IMR-90 (cell line): ENCODE data around the gene TDRD7.

Experiments used
- MAZ ChIP-seq: IDR thresholded peaks from 2 replicates; pipeline ENCODE4 v1.6.1; 2012; ENCODE audit warnings: low read depth, mild to moderate bottlenecking, low read length, improper control_type of control experiment, moderate library complexity, borderline replicate concordance
- NFE2L2 ChIP-seq: fragments of 150-350 bp; IDR thresholded peaks from 2 replicates; pipeline ENCODE4 v1.6.1; 2016; ENCODE audit warnings: low read depth, mild to moderate bottlenecking, low read length
- RAD21 ChIP-seq: IDR thresholded peaks from 2 replicates; pipeline ENCODE4 v1.6.1; 2012; ENCODE audit warnings: low read length, improper control_type of control experiment
- SMC3 ChIP-seq: fragments of 150-350 bp; IDR thresholded peaks from 2 replicates; pipeline ENCODE4 v1.6.1; 2016; ENCODE audit warnings: low read depth, mild to moderate bottlenecking, antibody characterized with exemption, low read length, moderate library complexity
- TF ChIP-seq, protein P1 (sequence below): conservative IDR thresholded peaks from 2 replicates; pipeline ENCODE4 v1.5.1; 2012; ENCODE audit warnings: mild to moderate bottlenecking, low read depth, low read length, improper control_type of control experiment
- TF ChIP-seq, protein P2 (sequence below): fragments of 150-350 bp; IDR thresholded peaks from 2 replicates; pipeline ENCODE4 v1.6.1; 2017; ENCODE audit warnings: mild to moderate bottlenecking, antibody characterized with exemption, low read length, low read depth

DNA sequence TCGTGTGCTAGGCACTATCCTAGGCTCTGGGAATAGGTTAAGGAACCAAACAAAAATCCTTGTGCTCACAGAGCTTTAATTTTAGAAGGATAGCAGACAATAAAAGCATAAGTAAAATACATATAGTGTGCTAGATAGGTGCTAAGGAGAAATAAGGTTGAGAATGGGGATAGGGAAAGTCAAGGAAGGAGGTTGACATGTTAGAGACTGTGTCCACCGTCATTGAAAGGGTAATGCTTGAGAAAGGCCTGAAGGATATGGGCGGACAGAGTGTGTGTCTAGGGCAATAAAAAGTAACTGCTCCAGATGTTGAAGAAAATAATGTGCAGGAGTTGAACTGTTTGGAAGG is 482 bp upstream of the TDRD7 start:
- no peak for TF ChIP-seq SMC3
- no peak for TF ChIP-seq NFE2L2
- TF ChIP-seq, protein P1, sequence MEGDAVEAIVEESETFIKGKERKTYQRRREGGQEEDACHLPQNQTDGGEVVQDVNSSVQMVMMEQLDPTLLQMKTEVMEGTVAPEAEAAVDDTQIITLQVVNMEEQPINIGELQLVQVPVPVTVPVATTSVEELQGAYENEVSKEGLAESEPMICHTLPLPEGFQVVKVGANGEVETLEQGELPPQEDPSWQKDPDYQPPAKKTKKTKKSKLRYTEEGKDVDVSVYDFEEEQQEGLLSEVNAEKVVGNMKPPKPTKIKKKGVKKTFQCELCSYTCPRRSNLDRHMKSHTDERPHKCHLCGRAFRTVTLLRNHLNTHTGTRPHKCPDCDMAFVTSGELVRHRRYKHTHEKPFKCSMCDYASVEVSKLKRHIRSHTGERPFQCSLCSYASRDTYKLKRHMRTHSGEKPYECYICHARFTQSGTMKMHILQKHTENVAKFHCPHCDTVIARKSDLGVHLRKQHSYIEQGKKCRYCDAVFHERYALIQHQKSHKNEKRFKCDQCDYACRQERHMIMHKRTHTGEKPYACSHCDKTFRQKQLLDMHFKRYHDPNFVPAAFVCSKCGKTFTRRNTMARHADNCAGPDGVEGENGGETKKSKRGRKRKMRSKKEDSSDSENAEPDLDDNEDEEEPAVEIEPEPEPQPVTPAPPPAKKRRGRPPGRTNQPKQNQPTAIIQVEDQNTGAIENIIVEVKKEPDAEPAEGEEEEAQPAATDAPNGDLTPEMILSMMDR = no peak
- no peak for TF ChIP-seq RAD21
- TF ChIP-seq, protein P2, sequence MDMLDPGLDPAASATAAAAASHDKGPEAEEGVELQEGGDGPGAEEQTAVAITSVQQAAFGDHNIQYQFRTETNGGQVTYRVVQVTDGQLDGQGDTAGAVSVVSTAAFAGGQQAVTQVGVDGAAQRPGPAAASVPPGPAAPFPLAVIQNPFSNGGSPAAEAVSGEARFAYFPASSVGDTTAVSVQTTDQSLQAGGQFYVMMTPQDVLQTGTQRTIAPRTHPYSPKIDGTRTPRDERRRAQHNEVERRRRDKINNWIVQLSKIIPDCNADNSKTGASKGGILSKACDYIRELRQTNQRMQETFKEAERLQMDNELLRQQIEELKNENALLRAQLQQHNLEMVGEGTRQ = no peak
- no peak for TF ChIP-seq MAZ
